ENCODE measurements around the gene LDLR.

DNA sequence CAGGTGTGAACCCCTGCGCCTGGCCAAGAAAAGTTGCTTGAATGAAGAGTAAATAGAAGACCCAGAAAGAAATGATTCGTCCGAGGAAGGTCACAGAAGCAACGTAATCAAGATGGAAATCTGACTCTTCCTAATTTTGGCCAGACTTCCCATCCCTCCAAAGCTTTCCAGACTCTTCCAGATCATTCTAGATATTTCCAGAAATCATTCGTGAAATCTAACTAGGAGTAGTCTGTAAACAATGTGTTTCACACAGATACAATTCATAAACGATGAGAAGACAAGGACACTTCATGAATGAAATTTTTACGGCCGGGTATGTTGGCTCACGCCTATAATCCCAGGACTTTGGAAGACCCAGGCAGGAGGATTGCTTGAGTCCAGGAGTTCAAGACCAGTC, 9.3 kb upstream of the LDLR start:
- TF ChIP-seq, protein P1, sequence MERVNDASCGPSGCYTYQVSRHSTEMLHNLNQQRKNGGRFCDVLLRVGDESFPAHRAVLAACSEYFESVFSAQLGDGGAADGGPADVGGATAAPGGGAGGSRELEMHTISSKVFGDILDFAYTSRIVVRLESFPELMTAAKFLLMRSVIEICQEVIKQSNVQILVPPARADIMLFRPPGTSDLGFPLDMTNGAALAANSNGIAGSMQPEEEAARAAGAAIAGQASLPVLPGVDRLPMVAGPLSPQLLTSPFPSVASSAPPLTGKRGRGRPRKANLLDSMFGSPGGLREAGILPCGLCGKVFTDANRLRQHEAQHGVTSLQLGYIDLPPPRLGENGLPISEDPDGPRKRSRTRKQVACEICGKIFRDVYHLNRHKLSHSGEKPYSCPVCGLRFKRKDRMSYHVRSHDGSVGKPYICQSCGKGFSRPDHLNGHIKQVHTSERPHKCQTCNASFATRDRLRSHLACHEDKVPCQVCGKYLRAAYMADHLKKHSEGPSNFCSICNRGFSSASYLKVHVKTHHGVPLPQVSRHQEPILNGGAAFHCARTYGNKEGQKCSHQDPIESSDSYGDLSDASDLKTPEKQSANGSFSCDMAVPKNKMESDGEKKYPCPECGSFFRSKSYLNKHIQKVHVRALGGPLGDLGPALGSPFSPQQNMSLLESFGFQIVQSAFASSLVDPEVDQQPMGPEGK (CRISPR knock-in tag; IDR thresholded peaks at IDR 0.05; ENCODE audit: borderline replicate concordance), result no peak
- no peak for TF ChIP-seq ARNTL (CRISPR knock-in tag; IDR thresholded peaks at IDR 0.05; ENCODE audit: borderline replicate concordance, low read depth)
- TF ChIP-seq ZC3H10 (CRISPR knock-in tag; IDR thresholded peaks at IDR 0.05), result no peak
- TF ChIP-seq, protein P2, sequence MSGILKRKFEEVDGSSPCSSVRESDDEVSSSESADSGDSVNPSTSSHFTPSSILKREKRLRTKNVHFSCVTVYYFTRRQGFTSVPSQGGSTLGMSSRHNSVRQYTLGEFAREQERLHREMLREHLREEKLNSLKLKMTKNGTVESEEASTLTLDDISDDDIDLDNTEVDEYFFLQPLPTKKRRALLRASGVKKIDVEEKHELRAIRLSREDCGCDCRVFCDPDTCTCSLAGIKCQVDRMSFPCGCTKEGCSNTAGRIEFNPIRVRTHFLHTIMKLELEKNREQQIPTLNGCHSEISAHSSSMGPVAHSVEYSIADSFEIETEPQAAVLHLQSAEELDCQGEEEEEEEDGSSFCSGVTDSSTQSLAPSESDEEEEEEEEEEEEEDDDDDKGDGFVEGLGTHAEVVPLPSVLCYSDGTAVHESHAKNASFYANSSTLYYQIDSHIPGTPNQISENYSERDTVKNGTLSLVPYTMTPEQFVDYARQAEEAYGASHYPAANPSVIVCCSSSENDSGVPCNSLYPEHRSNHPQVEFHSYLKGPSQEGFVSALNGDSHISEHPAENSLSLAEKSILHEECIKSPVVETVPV (CRISPR knock-in tag; IDR thresholded peaks at IDR 0.05), result no peak
- no peak for TF ChIP-seq TSHZ2 (CRISPR knock-in tag; IDR thresholded peaks at IDR 0.05)
- no peak for TF ChIP-seq ZFP30 (CRISPR knock-in tag; IDR thresholded peaks at IDR 0.05)
- TF ChIP-seq BACH2 (CRISPR knock-in tag; IDR thresholded peaks at IDR 0.05; ENCODE audit: borderline replicate concordance), result no peak
- TF ChIP-seq ZNF565 (CRISPR knock-in tag; conservative IDR thresholded peaks at IDR 0.05; ENCODE audit: low read depth), result no peak

Measured in SK-N-SH treated with all-trans-retinoic acid at 6 μM for 48 hours (cell line).